ENCODE results near the gene SSC5D. TPM values are rescaled to one million over a fixed set of nuclear protein-coding genes. Genes with fewer than 3 reads are reported as not detected.

The SSC5D gene
- total and polyA plus RNA-seq, 9 of the 15 experiments (the other 6 are each of a cell fraction or from before 2014, with no cell fraction given): 0.04 to 0.71 (median 0.14) TPM; not detected in 2

DNA sequence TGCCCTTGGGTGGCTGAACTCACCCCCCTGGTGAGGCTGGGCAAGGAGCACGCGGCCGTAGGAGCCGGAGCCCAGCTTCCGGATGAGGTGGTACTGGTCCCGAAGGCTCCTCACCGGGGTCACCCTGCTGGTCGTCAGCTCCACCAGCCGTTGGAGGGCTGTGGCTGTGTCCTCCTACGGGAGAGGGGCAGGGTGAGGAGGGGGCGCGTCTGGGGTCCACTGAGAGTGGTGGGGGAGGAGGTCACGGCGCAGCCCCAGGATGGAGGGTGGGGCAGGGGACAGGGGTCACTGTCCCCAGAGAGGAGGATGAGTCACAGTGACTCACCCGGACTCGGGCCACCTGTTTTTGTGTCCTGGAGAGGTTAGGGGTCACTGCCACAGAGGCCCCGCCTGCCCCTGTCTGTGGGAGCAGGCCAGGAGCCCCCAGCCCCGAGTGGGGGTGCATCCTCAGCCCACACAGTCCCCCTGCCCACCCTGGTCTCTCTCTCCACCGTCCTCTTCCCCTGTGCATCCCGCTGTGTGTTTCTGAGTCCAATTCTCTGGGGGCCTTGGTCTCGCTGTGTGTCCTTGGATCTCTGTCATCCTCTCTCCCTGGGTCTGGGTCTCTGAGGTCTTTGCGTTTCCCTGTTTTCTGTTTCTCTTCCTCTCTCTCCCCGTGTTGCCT, 56.7 kb downstream of the SSC5D start (continued):
- TF ChIP-seq SIN3A (IDR thresholded peaks at IDR 0.05; ENCODE audit: borderline replicate concordance in 2 of 2, control insufficient read depth in 1 of 2, low read depth in 2 of 2, low read length in 2 of 2) (no peak), ZNF384 (IDR thresholded peaks at IDR 0.05; ENCODE audit: low read depth, low read length) (no peak), ZNF354B (CRISPR knock-in tag; IDR thresholded peaks at IDR 0.05) (no peak), RBM34 (IDR thresholded peaks at IDR 0.05; ENCODE audit: borderline replicate concordance, insufficient read depth, low read length) (no peak), TAF1 (IDR thresholded peaks at IDR 0.05; ENCODE audit: control insufficient read depth, extremely low read depth, insufficient read depth, low read length, severe bottlenecking) (no peak), SNRNP70 (optimal IDR thresholded peaks at IDR 0.05; ENCODE audit: low read depth, low read length) (no peak), CREM (IDR thresholded peaks at IDR 0.05; ENCODE audit: low read depth) (no peak; the same call in 1 of the 2 replicates)
- TF ChIP-seq, protein P1, sequence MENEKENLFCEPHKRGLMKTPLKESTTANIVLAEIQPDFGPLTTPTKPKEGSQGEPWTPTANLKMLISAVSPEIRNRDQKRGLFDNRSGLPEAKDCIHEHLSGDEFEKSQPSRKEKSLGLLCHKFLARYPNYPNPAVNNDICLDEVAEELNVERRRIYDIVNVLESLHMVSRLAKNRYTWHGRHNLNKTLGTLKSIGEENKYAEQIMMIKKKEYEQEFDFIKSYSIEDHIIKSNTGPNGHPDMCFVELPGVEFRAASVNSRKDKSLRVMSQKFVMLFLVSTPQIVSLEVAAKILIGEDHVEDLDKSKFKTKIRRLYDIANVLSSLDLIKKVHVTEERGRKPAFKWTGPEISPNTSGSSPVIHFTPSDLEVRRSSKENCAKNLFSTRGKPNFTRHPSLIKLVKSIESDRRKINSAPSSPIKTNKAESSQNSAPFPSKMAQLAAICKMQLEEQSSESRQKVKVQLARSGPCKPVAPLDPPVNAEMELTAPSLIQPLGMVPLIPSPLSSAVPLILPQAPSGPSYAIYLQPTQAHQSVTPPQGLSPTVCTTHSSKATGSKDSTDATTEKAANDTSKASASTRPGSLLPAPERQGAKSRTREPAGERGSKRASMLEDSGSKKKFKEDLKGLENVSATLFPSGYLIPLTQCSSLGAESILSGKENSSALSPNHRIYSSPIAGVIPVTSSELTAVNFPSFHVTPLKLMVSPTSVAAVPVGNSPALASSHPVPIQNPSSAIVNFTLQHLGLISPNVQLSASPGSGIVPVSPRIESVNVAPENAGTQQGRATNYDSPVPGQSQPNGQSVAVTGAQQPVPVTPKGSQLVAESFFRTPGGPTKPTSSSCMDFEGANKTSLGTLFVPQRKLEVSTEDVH (IDR thresholded peaks at IDR 0.05; ENCODE audit: low read depth, partially characterized antibody): no peak
- TF ChIP-seq, protein P2, sequence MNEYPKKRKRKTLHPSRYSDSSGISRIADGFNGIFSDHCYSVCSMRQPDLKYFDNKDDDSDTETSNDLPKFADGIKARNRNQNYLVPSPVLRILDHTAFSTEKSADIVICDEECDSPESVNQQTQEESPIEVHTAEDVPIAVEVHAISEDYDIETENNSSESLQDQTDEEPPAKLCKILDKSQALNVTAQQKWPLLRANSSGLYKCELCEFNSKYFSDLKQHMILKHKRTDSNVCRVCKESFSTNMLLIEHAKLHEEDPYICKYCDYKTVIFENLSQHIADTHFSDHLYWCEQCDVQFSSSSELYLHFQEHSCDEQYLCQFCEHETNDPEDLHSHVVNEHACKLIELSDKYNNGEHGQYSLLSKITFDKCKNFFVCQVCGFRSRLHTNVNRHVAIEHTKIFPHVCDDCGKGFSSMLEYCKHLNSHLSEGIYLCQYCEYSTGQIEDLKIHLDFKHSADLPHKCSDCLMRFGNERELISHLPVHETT (CRISPR knock-in tag; conservative IDR thresholded peaks at IDR 0.05 in 1 of 2, IDR thresholded peaks at IDR 0.05 in 1 of 2): 0 out of 4 replicates have a peak, but pooled peaks of 1 of the 2 experiments have one; percentile 21
- TF ChIP-seq, protein P3, sequence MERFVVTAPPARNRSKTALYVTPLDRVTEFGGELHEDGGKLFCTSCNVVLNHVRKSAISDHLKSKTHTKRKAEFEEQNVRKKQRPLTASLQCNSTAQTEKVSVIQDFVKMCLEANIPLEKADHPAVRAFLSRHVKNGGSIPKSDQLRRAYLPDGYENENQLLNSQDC (CRISPR knock-in tag; IDR thresholded peaks at IDR 0.05): no peak
- TF ChIP-seq, protein P4, sequence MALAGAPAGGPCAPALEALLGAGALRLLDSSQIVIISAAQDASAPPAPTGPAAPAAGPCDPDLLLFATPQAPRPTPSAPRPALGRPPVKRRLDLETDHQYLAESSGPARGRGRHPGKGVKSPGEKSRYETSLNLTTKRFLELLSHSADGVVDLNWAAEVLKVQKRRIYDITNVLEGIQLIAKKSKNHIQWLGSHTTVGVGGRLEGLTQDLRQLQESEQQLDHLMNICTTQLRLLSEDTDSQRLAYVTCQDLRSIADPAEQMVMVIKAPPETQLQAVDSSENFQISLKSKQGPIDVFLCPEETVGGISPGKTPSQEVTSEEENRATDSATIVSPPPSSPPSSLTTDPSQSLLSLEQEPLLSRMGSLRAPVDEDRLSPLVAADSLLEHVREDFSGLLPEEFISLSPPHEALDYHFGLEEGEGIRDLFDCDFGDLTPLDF (CRISPR knock-in tag; IDR thresholded peaks at IDR 0.05): no peak
- TF ChIP-seq, protein P5, sequence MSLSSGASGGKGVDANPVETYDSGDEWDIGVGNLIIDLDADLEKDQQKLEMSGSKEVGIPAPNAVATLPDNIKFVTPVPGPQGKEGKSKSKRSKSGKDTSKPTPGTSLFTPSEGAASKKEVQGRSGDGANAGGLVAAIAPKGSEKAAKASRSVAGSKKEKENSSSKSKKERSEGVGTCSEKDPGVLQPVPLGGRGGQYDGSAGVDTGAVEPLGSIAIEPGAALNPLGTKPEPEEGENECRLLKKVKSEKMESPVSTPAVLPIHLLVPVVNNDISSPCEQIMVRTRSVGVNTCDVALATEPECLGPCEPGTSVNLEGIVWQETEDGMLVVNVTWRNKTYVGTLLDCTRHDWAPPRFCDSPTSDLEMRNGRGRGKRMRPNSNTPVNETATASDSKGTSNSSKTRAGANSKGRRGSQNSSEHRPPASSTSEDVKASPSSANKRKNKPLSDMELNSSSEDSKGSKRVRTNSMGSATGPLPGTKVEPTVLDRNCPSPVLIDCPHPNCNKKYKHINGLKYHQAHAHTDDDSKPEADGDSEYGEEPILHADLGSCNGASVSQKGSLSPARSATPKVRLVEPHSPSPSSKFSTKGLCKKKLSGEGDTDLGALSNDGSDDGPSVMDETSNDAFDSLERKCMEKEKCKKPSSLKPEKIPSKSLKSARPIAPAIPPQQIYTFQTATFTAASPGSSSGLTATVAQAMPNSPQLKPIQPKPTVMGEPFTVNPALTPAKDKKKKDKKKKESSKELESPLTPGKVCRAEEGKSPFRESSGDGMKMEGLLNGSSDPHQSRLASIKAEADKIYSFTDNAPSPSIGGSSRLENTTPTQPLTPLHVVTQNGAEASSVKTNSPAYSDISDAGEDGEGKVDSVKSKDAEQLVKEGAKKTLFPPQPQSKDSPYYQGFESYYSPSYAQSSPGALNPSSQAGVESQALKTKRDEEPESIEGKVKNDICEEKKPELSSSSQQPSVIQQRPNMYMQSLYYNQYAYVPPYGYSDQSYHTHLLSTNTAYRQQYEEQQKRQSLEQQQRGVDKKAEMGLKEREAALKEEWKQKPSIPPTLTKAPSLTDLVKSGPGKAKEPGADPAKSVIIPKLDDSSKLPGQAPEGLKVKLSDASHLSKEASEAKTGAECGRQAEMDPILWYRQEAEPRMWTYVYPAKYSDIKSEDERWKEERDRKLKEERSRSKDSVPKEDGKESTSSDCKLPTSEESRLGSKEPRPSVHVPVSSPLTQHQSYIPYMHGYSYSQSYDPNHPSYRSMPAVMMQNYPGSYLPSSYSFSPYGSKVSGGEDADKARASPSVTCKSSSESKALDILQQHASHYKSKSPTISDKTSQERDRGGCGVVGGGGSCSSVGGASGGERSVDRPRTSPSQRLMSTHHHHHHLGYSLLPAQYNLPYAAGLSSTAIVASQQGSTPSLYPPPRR (CRISPR knock-in tag; IDR thresholded peaks at IDR 0.05; ENCODE audit: borderline replicate concordance): no peak
- TF ChIP-seq, protein P6, sequence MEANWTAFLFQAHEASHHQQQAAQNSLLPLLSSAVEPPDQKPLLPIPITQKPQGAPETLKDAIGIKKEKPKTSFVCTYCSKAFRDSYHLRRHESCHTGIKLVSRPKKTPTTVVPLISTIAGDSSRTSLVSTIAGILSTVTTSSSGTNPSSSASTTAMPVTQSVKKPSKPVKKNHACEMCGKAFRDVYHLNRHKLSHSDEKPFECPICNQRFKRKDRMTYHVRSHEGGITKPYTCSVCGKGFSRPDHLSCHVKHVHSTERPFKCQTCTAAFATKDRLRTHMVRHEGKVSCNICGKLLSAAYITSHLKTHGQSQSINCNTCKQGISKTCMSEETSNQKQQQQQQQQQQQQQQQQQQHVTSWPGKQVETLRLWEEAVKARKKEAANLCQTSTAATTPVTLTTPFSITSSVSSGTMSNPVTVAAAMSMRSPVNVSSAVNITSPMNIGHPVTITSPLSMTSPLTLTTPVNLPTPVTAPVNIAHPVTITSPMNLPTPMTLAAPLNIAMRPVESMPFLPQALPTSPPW (CRISPR knock-in tag; IDR thresholded peaks at IDR 0.05): peak; percentile 73
